Panc1 (cell line): Measurements from ENCODE around the gene GH2. TPM values are rescaled to one million over a fixed set of nuclear protein-coding genes. Genes with fewer than 3 reads are reported as not detected.
"Not testable (repeated sequence)": the region's sequence is repeated elsewhere in the genome, so short reads cannot be mapped to it uniquely, and the experiment has no call there.

Experiments used
- ATAC-seq: fragments of 200-7000 bp; cut with Tn5 transposase; 2 replicates; pipeline ENCODE4 v1.9.1; 2020; ENCODE audit warnings: mild to moderate bottlenecking, moderate library complexity
- BruUV-seq: library from RNA; stranded (reverse); fragments of 400-500 nt; replicated peaks from 2 replicates; lab custom pipeline; 2021; lab: Mats Ljungman, UMichigan
- CTCF ChIA-PET: fragments of 300-600 bp; sonication (Branson Sonifier 250); formaldehyde crosslinking; loops from one replicate; lab custom pipeline; 2022; ENCODE audit warnings: antibody characterized with exemption; lab: Charles Lee
- POLR2A ChIA-PET: fragments of 300-600 bp; sonication (Branson Sonifier 250); formaldehyde crosslinking; loops from one replicate; lab custom pipeline; 2022; ENCODE audit warnings: antibody characterized with exemption; lab: Charles Lee
- DNase-seq: peaks from one replicate; pipeline ENCODE4 v3.0.0-alpha.2; 2010; ENCODE audit warnings: low read depth, low spot score
- H3K27ac ChIP-seq: 2 replicates; pipeline ENCODE4 v1.5.1; 2011; ENCODE audit warnings: mild to moderate bottlenecking, low read length, inconsistent platforms
- H3K27me3 ChIP-seq: fragments of 200-500 bp; sonication (Bioruptor generic); 2 replicates; pipeline ENCODE4 v1.6.0; 2014; ENCODE audit warnings: low read length, inconsistent platforms; ENCODE audit not compliant: control insufficient read depth, insufficient read depth
- H3K36me3 ChIP-seq: fragments of 200-500 bp; sonication (Bioruptor generic); 2 replicates; pipeline ENCODE4 v1.5.1; 2014; ENCODE audit warnings: inconsistent platforms, mild to moderate bottlenecking, low read length, moderate library complexity; ENCODE audit not compliant: control insufficient read depth, insufficient read depth
- H3K4me1 ChIP-seq: 2 replicates; pipeline ENCODE4 v1.5.1; 2011; ENCODE audit warnings: inconsistent platforms, mild to moderate bottlenecking, low read length, moderate library complexity; ENCODE audit not compliant: control insufficient read depth, insufficient read depth
- H3K4me3 ChIP-seq, 2 experiments: 2 replicates each; pipeline ENCODE4 v1.5.1; 2011 to 2012; ENCODE audit warnings: low read depth in 2 of 2, low read length in 2 of 2, mild to moderate bottlenecking in 2 of 2, inconsistent platforms in 1 of 2, moderate library complexity in 1 of 2
- H3K9me3 ChIP-seq: fragments of 200-500 bp; sonication (Bioruptor generic); 2 replicates; pipeline ENCODE4 v1.5.1; 2014; ENCODE audit warnings: low read depth, mild to moderate bottlenecking, inconsistent platforms, low read length, moderate library complexity; ENCODE audit not compliant: control insufficient read depth, insufficient read depth
- CTCF ChIP-seq: fragments of 450-650 bp; IDR thresholded peaks from 2 replicates; pipeline ENCODE4 v1.5.1; 2017; ENCODE audit warnings: mild to moderate bottlenecking
- POLR2AphosphoS5 ChIP-seq: IDR thresholded peaks from 2 replicates; pipeline ENCODE4 v1.6.1; 2012; ENCODE audit warnings: mild to moderate bottlenecking, low read depth, low read length, moderate library complexity
- TCF7L2 ChIP-seq: IDR thresholded peaks from 2 replicates; pipeline ENCODE4 v1.6.1; 2011; ENCODE audit warnings: mild to moderate bottlenecking, low read depth, low read length, inconsistent platforms
- in situ Hi-C: cut with HindIII; loops from 2 replicates; pipeline ENCODE4 v1.10.0; 2016; ENCODE audit warnings: low sequenced_read_pairs, low pct_unique_long_range_greater_than_20kb
- intact Hi-C: fragments of 100-400 bp; cut with micrococcal nuclease; formaldehyde crosslinking; loops from one replicate; pipeline ENCODE4 v1.10.0; 2022; ENCODE audit not compliant: unreplicated experiment
- total RNA-seq: library from RNA; stranded (reverse); gene quantifications from one replicate; pipeline ENCODE4 v1.2.1, GENCODE V29; 2021; ENCODE audit not compliant: unreplicated experiment

GH2 gene
- total RNA-seq, 1 experiment from 2014 or later, result not detected

- H3K36me3 ChIP-seq, DNase-seq, H3K4me3 ChIP-seq, ATAC-seq, H3K4me1 ChIP-seq, H3K27me3 ChIP-seq, BruUV-seq, intact Hi-C loops, H3K27ac ChIP-seq, in situ Hi-C loops, H3K9me3 ChIP-seq: not testable (repeated sequence)
- ChIA-PET CTCF (interaction anchor here (0.6 to 2.9 kb wide), 9 partner anchors 9 to 408 kb away, joined by 3 to 14 read pairs (median 4); no protein-coding TSS in a partner anchor), POLR2A (interaction anchor here (0.5 kb wide), 1 partner anchor 17 kb away, joined by 10 read pairs; no protein-coding TSS in a partner anchor)
These were observed 38.3 kb upstream of the GH2 start for GRCh38 chr17:63920050-63920449.

GRCh38 chr17:63919311-63919723 is 37.6 kb upstream of the GH2 start:
- in situ Hi-C loops (no loop called here), intact Hi-C loops (loop anchor here (10.0 kb wide), 3 partner anchors 75 to 215 kb away; partner anchors contain the start of genes ERN1, ICAM2 and PRR29)
- Histone ChIP-seq H3K36me3 (no peaks in the 10 kb centered on the region), H3K27ac (no peak overlapping the region), H3K27me3 (no peaks in the 10 kb centered on the region), H3K4me3 (no peak overlapping the region), H3K9me3 (no peaks in the 10 kb centered on the region), H3K4me1 (no peaks in the 10 kb centered on the region)
- ChIA-PET CTCF (interaction anchor here (0.5 to 2.9 kb wide), 12 partner anchors 10 to 409 kb away, joined by 3 to 14 read pairs (median 4); partner anchors contain the start of gene ERN1), POLR2A (no interaction called here)
- TF ChIP-seq CTCF (peak; percentile 86), POLR2AphosphoS5 (no peak)
- BruUV-seq, result no TSS peak
- peak; percentile 72 for DNase-seq
- ATAC-seq, result peak; percentile 93

- H3K4me1 ChIP-seq, H3K9me3 ChIP-seq, BruUV-seq, H3K4me3 ChIP-seq, DNase-seq, H3K27ac ChIP-seq, H3K36me3 ChIP-seq, in situ Hi-C loops, POLR2A ChIA-PET, H3K27me3 ChIP-seq, ATAC-seq: not testable (repeated sequence)
- intact Hi-C loops, result loop anchor here (10.0 kb wide), 3 partner anchors 76 to 216 kb away; partner anchors contain the start of genes ERN1, ICAM2 and PRR29
- CTCF ChIA-PET, result interaction anchor here (0.5 to 2.9 kb wide), 9 partner anchors 10 to 215 kb away, joined by 3 to 14 read pairs (median 4); partner anchors contain the start of gene ERN1
These were observed 37.1 kb upstream of the GH2 start, which contains the start of gene GH1 for GRCh38 chr17:63918789-63919305. GH1 (minus strand) TSS chr17:63918839; CDS start chr17:63918776, 63 bp downstream.

- TF ChIP-seq CTCF (no peak; the same call in 1 of the 2 replicates), POLR2AphosphoS5 (no peak), TCF7L2 (no peak)
- BruUV-seq, result no TSS peak
- CTCF ChIA-PET, result interaction anchor here (1.0 to 2.9 kb wide), 5 partner anchors 17 to 215 kb away, joined by 3 to 14 read pairs (median 3); partner anchors contain the start of gene ERN1
- no peak overlapping the region for H3K27ac ChIP-seq
- no peak overlapping the region for H3K4me3 ChIP-seq
- no peaks in the 10 kb centered on the region for H3K4me1 ChIP-seq
- ATAC-seq, result no peak
- no peaks in the 10 kb centered on the region for H3K27me3 ChIP-seq
- intact Hi-C loops (loop anchor here (10.0 kb wide), 3 partner anchors 76 to 216 kb away; partner anchors contain the start of genes ERN1, ICAM2 and PRR29), in situ Hi-C loops (no loop called here)
- no peaks in the 10 kb centered on the region for H3K36me3 ChIP-seq
- POLR2A ChIA-PET, result no interaction called here
- no peak for DNase-seq
- no peaks in the 10 kb centered on the region for H3K9me3 ChIP-seq
These were observed 36.6 kb upstream of the GH2 start for GRCh38 chr17:63918305-63918704.
